ENCODE measurements around the gene FILIP1L. TPM values are rescaled to one million over a fixed set of nuclear protein-coding genes. Genes with fewer than 3 reads are reported as not detected.

The FILIP1L gene
- total RNA-seq, 1 donor from 2014 or later: 19.4 TPM

- Mint-ChIP-seq H3K27me3 (no peaks in the 10 kb centered on the region), H3K36me3 (ENCODE audit: insufficient read depth) (peaks cover 3% of the 10 kb centered on the region), H3K4me1 (ENCODE audit: low read depth) (peaks cover 76% of the 10 kb centered on the region), H3K4me3 (ENCODE audit: low read depth) (no peak overlapping the region), H3K27ac (peak overlapping the region; percentile 94), H3K9me3 (ENCODE audit: low read depth) (peaks cover 4% of the 10 kb centered on the region)
- DNase-seq (ENCODE audit: low spot score, unreplicated experiment): no peak
- TF ChIP-seq, protein P1, sequence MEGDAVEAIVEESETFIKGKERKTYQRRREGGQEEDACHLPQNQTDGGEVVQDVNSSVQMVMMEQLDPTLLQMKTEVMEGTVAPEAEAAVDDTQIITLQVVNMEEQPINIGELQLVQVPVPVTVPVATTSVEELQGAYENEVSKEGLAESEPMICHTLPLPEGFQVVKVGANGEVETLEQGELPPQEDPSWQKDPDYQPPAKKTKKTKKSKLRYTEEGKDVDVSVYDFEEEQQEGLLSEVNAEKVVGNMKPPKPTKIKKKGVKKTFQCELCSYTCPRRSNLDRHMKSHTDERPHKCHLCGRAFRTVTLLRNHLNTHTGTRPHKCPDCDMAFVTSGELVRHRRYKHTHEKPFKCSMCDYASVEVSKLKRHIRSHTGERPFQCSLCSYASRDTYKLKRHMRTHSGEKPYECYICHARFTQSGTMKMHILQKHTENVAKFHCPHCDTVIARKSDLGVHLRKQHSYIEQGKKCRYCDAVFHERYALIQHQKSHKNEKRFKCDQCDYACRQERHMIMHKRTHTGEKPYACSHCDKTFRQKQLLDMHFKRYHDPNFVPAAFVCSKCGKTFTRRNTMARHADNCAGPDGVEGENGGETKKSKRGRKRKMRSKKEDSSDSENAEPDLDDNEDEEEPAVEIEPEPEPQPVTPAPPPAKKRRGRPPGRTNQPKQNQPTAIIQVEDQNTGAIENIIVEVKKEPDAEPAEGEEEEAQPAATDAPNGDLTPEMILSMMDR (IDR thresholded peaks at IDR 0.05; ENCODE audit: unreplicated experiment): no peak
These were observed 11.5 kb downstream of the FILIP1L start for GRCh38 chr3:100102757-100103156.

GRCh38 chr3:100100425-100100824 lies 13.9 kb downstream of the FILIP1L start:
- TF ChIP-seq, protein P1 (IDR thresholded peaks at IDR 0.05; ENCODE audit: unreplicated experiment): no peak
- Mint-ChIP-seq H3K27me3 (no peaks in the 10 kb centered on the region), H3K4me3 (ENCODE audit: low read depth) (no peak overlapping the region), H3K9me3 (ENCODE audit: low read depth) (peaks cover 10% of the 10 kb centered on the region), H3K27ac (no peak overlapping the region), H3K36me3 (ENCODE audit: insufficient read depth) (peaks cover 5% of the 10 kb centered on the region), H3K4me1 (ENCODE audit: low read depth) (peaks cover 71% of the 10 kb centered on the region)
- no peak for DNase-seq (ENCODE audit: low spot score, unreplicated experiment)

GRCh38 chr3:100099621-100100020 lies 14.7 kb downstream of the FILIP1L start:
- peaks cover 63% of the 10 kb centered on the region for H3K4me1 Mint-ChIP-seq (ENCODE audit: low read depth)
- no peaks in the 10 kb centered on the region for H3K27me3 Mint-ChIP-seq
- H3K9me3 Mint-ChIP-seq (ENCODE audit: low read depth): peaks cover 10% of the 10 kb centered on the region
- peaks cover 5% of the 10 kb centered on the region for H3K36me3 Mint-ChIP-seq (ENCODE audit: insufficient read depth)
- no peak for DNase-seq (ENCODE audit: low spot score, unreplicated experiment)
- H3K27ac Mint-ChIP-seq: no peak overlapping the region
- H3K4me3 Mint-ChIP-seq (ENCODE audit: low read depth): no peak overlapping the region
- TF ChIP-seq, protein P1 (IDR thresholded peaks at IDR 0.05; ENCODE audit: unreplicated experiment): no peak

- TF ChIP-seq, protein P1 (IDR thresholded peaks at IDR 0.05; ENCODE audit: unreplicated experiment): no peak
- Mint-ChIP-seq H3K27ac (peak overlapping the region; percentile 90), H3K4me3 (ENCODE audit: low read depth) (no peak overlapping the region), H3K36me3 (ENCODE audit: insufficient read depth) (peaks cover 5% of the 10 kb centered on the region), H3K4me1 (ENCODE audit: low read depth) (peaks cover 54% of the 10 kb centered on the region), H3K27me3 (no peaks in the 10 kb centered on the region), H3K9me3 (ENCODE audit: low read depth) (peaks cover 10% of the 10 kb centered on the region)
- no peak for DNase-seq (ENCODE audit: low spot score, unreplicated experiment)
These were observed 15.6 kb downstream of the FILIP1L start for GRCh38 chr3:100098784-100099070.

DNA sequence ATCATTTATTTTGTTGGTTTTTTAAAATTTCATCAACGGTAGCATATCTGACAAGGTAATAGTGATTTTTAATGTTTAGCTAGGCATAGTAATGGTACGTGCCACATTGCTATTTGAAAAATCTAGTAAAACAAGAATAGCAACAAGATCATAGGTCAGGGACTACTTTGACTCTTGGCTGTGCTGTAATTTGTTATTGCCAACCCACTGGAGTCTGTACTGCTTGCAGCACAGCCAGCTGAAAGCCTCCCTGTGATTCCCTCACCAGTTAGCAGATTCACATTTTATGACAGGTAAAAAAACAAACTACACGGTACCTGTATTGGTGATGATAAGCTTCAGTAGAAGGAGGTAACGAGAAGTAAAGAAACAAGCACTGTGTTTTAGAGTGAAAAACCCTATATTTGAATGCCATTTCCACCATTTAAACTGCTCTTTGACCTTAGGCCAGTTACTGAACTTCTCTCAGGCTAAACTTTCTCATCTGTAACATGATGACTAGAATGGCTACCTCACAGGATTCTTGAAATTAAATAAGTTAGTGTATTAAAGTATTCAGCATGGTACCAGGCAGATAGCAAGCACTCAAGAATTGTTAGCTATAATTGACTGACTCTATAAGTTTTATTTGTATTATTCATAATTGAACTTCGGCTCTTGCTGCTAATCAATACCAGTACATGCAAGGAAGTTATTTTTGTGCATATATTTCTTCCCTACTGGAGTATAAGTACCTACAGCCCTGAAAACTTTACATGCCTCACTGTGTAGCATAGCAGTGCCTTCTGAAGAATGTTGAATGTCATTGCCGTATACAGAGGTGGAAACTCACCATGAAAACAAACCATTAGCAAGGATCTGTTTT lies 16.1 kb downstream of the FILIP1L start:
- Mint-ChIP-seq H3K36me3 (ENCODE audit: insufficient read depth) (peaks cover 5% of the 10 kb centered on the region), H3K4me1 (ENCODE audit: low read depth) (peaks cover 48% of the 10 kb centered on the region), H3K4me3 (ENCODE audit: low read depth) (no peak overlapping the region), H3K27me3 (no peaks in the 10 kb centered on the region), H3K9me3 (ENCODE audit: low read depth) (peaks cover 10% of the 10 kb centered on the region), H3K27ac (peak overlapping the region; percentile 90)
- DNase-seq (ENCODE audit: low spot score, unreplicated experiment): no peak
- TF ChIP-seq, protein P1 (IDR thresholded peaks at IDR 0.05; ENCODE audit: unreplicated experiment): no peak

Data from progenitor cell of endocrine pancreas (in vitro differentiated cells).